DOHH2 (cell line): ENCODE results near the gene THSD8.

Experiments used
- CTCF ChIP-seq: fragments of 200-600 bp; sonication (generic); IDR thresholded peaks from one replicate; pipeline ENCODE4 v1.5.1; 2014; ENCODE audit warnings: antibody characterized with exemption, mild to moderate bottlenecking, low read depth, low read length; ENCODE audit not compliant: poor library complexity, severe bottlenecking
- EZH2phosphoT487 ChIP-seq: fragments of 200-600 bp; sonication (generic); IDR thresholded peaks from 2 replicates; pipeline ENCODE4 v1.6.1; 2017; ENCODE audit warnings: borderline replicate concordance, mild to moderate bottlenecking, antibody characterized with exemption, low read length, moderate library complexity, mixed read lengths

GRCh38 chr19:12766051-12766521 lies 35.8 kb upstream of the THSD8 start:
- peak; percentile 75 for TF ChIP-seq CTCF
- TF ChIP-seq EZH2phosphoT487 = no peak
